ENCODE results near the gene RGS9. TPM values are rescaled to one million over a fixed set of nuclear protein-coding genes. Genes with fewer than 3 reads are reported as not detected.
"Not testable (repeated sequence)": the region's sequence is repeated elsewhere in the genome, so short reads cannot be mapped to it uniquely, and the experiment has no call there.

Gene RGS9
- total RNA-seq (1 to 10 TPM; 5.5 to 9.2 (median 7.5) TPM), polyA plus RNA-seq (1 to 10 TPM; 6.6 to 9.6 (median 6.8) TPM)
- long read RNA-seq, donor 1: 0 reads
- long read RNA-seq, donor 2, partial matches to known transcripts: 0 of 2 reads
- long read RNA-seq, donor 2, other reads (novel, unspliced or antisense): 0 of 2 reads

DNA sequence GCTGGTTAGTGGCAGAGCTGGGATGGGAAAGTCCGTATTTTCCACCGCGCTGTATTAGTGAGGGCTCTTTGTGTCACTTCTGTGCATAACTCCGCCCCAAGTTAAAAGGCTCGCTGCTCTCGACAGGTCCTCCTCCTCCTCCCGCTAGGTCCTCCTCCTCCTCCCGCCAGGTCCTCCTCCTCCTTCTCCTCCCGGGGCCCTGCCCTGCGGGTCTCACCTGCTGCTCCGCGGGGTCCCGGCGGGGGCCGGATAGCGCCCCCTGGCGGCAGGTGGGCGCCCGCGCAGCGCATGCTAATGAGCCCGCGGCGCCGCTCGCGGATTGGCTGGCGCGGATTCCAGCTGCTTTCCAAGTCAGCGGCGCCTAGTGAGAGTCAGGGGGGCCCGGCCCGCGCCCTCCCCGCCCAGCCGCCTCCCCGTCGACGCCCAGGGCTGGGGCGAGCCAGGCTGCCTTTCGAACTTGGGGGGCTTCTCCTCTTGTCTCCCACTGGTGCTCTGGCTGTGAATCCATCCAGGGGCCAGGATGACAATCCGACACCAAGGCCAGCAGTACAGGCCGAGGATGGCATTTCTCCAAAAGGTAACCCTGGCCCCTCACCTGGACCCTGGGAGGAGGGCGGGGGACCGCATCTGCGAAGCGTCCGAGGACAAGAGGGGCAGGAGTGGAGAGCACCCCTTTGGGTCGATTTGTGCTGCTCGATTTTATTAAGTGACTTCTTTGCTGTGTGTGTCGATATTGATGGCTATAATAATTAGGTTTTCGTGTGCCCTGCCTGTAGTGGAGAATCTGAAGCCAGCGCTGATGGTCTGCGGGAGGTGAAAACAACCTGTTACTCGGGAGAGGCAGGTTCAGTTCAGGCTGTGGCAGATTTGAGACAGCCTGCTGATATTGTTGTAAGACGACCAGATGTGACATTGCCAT, at the start of gene RGS9:
TSS of gene RGS9 (plus strand) at position 350 of the 919 bp plus-strand sequence. CDS start at position 521, 171 bp downstream.
- TF ChIP-seq, protein P1, sequence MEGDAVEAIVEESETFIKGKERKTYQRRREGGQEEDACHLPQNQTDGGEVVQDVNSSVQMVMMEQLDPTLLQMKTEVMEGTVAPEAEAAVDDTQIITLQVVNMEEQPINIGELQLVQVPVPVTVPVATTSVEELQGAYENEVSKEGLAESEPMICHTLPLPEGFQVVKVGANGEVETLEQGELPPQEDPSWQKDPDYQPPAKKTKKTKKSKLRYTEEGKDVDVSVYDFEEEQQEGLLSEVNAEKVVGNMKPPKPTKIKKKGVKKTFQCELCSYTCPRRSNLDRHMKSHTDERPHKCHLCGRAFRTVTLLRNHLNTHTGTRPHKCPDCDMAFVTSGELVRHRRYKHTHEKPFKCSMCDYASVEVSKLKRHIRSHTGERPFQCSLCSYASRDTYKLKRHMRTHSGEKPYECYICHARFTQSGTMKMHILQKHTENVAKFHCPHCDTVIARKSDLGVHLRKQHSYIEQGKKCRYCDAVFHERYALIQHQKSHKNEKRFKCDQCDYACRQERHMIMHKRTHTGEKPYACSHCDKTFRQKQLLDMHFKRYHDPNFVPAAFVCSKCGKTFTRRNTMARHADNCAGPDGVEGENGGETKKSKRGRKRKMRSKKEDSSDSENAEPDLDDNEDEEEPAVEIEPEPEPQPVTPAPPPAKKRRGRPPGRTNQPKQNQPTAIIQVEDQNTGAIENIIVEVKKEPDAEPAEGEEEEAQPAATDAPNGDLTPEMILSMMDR (IDR thresholded peaks at IDR 0.05 in 8 of 11, conservative IDR thresholded peaks at IDR 0.05 in 3 of 11): peak; percentile 90 to 100 (median 98)
- TF ChIP-seq POLR2A (IDR thresholded peaks at IDR 0.05): no peak
- TF ChIP-seq POLR2AphosphoS5 (IDR thresholded peaks at IDR 0.05): peak; percentile 16 to 71 (median 59)
- Histone ChIP-seq H3K4me3 (peak within 1 kb of the TSS; percentile 1 to 69 (median 36)), H3K36me3 (no peaks in the 10 kb centered on the region), H3K9me3 (no peaks in the 10 kb centered on the region), H3K27me3 (replicated peaks in 1 of 7) (peaks cover 0 to 32% (median 5%) of the 10 kb centered on the region in 7 donors), H3K27ac (peak within 1 kb of the TSS in 3 of 8 donors; percentile 10 to 38 (median 13)), H3K4me1 (peaks cover 0 to 20% (median 12%) of the 10 kb centered on the region in 6 donors)
- intact Hi-C loops (cut with DNase I; ENCODE audit: low total_unique reads): no loop called here
- DNase-seq: peak; percentile 95
- WGBS, 5 donors: 5 to 7% (median 6%) methylated on average over 55 to 56 of the region's 56 CpGs

DNA sequence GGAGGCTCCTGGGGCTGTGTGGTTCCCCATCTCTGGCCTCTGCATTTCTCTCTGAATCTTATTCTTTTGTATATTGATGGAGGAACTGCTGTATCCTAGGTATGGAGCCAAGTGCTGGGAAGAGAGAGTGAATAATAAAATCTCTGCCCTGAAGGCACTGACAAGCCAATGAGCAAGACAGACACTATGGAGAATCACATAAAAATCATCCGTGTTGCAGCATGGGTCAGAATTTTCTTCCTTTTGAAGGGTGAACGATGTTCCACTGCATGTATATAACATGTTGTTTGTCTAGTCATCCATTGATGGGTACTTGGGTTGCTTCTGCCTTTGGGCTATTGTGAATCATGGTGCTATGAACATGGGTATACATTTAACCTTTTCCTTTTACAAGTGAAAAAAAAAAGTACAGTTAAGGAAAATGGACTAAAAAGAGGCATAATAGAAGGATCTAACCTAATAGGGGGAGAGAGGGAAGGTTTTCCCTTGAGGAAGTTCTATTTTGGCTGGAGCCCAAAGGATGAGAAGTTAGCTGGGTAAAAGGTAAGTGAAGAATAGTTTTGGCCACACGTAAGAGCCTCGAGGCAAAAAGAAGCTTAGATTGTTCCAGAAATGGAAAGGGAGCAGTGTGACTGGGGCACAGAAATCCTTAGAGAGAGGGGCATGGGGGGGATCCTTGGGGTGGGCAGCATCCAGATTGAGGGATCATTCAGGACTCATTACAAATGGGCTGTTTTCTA, 48.4 kb upstream of the RGS9 start:
- no peak overlapping the region for H3K4me3 ChIP-seq
- H3K4me1 ChIP-seq: peaks cover 0 to 13% (median 0%) of the 10 kb centered on the region in 6 donors
- WGBS, 5 donors: 63 to 90% (median 77%) methylated on average over 4 of the region's 4 CpGs
- H3K9me3 ChIP-seq: no peaks in the 10 kb centered on the region
- H3K27ac ChIP-seq: no peak overlapping the region
- no peak for DNase-seq
- H3K27me3 ChIP-seq (replicated peaks in 1 of 7): no peaks in the 10 kb centered on the region
- H3K36me3 ChIP-seq: no peaks in the 10 kb centered on the region
- intact Hi-C loops (cut with DNase I; ENCODE audit: low total_unique reads): no loop called here
- TF ChIP-seq, protein P1 (IDR thresholded peaks at IDR 0.05 in 8 of 11, conservative IDR thresholded peaks at IDR 0.05 in 3 of 11): no peak

DNA sequence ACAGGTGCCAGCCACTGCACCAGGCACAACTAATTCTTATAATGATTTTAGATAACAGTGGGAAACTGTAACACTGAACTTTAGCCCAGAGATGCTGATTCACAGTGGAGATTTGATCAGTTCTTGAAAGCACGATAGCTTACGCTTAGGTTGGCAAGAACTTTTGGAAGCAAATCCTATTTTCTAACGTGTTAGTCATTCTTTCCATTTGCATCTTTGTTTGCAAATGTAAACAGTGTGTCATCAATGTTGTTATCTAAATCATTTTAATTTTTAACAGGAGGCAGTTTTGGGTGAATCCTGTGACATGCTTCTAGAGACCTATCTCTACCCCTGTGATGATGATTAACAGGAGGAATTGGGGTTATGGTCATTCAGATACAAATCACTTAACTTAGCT, 44.9 kb upstream of the RGS9 start:
- no peaks in the 10 kb centered on the region for H3K4me1 ChIP-seq
- TF ChIP-seq POLR2A (IDR thresholded peaks at IDR 0.05): no peak
- TF ChIP-seq, protein P1 (IDR thresholded peaks at IDR 0.05 in 8 of 11, conservative IDR thresholded peaks at IDR 0.05 in 3 of 11): no peak
- TF ChIP-seq POLR2AphosphoS5 (IDR thresholded peaks at IDR 0.05): no peak
- no peak overlapping the region for H3K4me3 ChIP-seq
- no peaks in the 10 kb centered on the region for H3K27me3 ChIP-seq (replicated peaks in 1 of 7)
- no peaks in the 10 kb centered on the region for H3K36me3 ChIP-seq
- H3K27ac ChIP-seq: no peak overlapping the region
- intact Hi-C loops (cut with DNase I; ENCODE audit: low total_unique reads): no loop called here
- H3K9me3 ChIP-seq: no peaks in the 10 kb centered on the region
- 73 to 95% (median 91%) methylated on average over 3 of the region's 3 CpGs for WGBS, 5 donors
- no peak for DNase-seq

DNA sequence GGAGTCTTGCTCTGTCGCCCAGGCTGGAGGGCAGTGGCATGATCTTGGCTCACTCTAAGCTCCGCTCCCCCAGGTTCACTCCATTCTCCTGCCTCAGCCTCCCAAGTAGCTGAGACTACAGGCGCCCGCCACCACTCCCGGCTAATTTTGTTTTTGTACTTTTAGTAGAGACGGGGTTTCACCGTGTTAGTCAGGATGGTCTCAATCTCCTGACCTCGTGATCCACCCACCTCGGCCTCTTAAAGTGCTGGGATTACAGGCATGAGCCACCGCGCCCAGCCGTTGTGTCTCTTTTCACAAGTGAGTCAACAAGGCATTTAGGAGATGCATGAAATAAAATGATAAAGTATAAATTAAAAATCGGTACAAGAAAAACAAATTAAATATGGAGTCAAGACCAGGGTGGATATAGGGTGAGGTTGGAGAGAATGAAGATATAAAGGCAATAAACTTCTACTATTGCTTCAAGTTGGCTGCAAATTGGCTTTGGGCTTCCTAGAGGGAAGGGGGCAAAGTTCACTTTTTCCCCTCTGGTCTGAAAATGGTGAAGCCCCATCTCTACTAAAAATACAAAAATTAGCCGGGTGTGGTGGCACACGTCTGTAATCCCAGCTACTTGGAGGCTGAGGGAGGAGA, 44.3 kb upstream of the RGS9 start:
- DNase-seq: not testable (repeated sequence)

More for the DNA sequence above, 44.3 kb upstream of the RGS9 start:
- WGBS, 5 donors: 94 to 97% (median 96%) methylated on average over 15 of the region's 15 CpGs
- H3K9me3 ChIP-seq; H3K4me3 ChIP-seq; H3K27ac ChIP-seq; H3K4me1 ChIP-seq; H3K27me3 ChIP-seq (replicated peaks in 1 of 7); intact Hi-C loops (cut with DNase I; ENCODE audit: low total_unique reads); H3K36me3 ChIP-seq: not testable (repeated sequence)

All from spleen (tissue), 13 donors.